Measurements from ENCODE around the gene B3GALT2.

The B3GALT2 gene

GRCh38 chr1:193181985-193182384 lies 4.4 kb downstream of the B3GALT2 start:
- TF ChIP-seq NFIC (IDR thresholded peaks at IDR 0.05): no peak
- TF ChIP-seq, protein P1, sequence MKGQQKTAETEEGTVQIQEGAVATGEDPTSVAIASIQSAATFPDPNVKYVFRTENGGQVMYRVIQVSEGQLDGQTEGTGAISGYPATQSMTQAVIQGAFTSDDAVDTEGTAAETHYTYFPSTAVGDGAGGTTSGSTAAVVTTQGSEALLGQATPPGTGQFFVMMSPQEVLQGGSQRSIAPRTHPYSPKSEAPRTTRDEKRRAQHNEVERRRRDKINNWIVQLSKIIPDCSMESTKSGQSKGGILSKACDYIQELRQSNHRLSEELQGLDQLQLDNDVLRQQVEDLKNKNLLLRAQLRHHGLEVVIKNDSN (IDR thresholded peaks at IDR 0.05): no peak
- TF ChIP-seq YY1 (IDR thresholded peaks at IDR 0.05; ENCODE audit: low read depth): no peak
- no peak for TF ChIP-seq REST (IDR thresholded peaks at IDR 0.05; ENCODE audit: low read depth)
- no peak for TF ChIP-seq TEAD4 (IDR thresholded peaks at IDR 0.05)
- no peak for TF ChIP-seq EP300 (IDR thresholded peaks at IDR 0.05; ENCODE audit: borderline replicate concordance)
- TF ChIP-seq RAD21 (IDR thresholded peaks at IDR 0.05; ENCODE audit: low read depth): no peak

DNA sequence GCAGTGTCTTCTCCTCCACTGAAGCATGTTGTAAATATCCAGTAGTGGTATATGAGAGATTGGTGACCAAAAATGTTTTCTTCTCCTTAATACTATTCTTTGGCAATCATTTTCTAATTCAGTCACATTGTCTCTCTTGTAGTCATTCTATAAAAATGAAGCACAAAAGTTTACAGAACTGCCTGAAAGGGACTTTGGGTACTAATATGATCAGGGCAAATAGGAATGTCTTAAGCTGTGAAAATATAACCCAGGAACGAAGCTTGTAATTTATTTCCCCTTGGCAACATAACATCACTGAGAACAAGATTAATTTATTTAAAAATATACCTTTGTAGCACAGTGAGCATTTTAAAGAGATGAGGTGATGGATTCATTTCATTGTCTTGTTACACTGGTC lies 4.9 kb downstream of the B3GALT2 start:
- TF ChIP-seq YY1 (IDR thresholded peaks at IDR 0.05; ENCODE audit: low read depth) (no peak), EP300 (IDR thresholded peaks at IDR 0.05; ENCODE audit: borderline replicate concordance) (no peak), TAF1 (IDR thresholded peaks at IDR 0.05; ENCODE audit: low read depth) (no peak), FOXM1 (IDR thresholded peaks at IDR 0.05; ENCODE audit: borderline replicate concordance, low read depth) (no peak), TCF12 (IDR thresholded peaks at IDR 0.05; ENCODE audit: low read depth) (no peak), CREB1 (IDR thresholded peaks at IDR 0.05; ENCODE audit: low read depth) (no peak), TEAD4 (IDR thresholded peaks at IDR 0.05) (no peak), ZBTB7A (IDR thresholded peaks at IDR 0.05; ENCODE audit: low read depth) (no peak)
- TF ChIP-seq, protein P1 (IDR thresholded peaks at IDR 0.05): no peak

DNA sequence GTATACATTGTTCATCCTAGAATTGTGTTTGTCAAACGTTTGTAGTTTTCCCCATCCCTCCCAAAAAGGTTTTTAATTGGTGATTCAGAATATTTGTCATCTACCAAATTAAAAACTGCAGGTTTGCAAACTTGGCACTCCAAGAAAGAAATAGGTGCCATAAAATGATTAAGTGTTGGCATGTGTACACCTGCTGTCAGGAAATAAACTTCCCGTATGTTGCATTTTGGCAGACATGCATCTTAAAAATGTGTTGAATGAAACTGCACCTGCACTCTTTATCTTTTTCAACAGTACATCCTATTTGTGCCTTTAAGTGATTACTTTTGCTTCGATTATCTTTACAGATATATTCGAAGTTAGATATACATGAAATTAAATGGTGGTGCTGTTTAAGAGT lies 7.3 kb downstream of the B3GALT2 start:
- no peak for TF ChIP-seq FOXM1 (IDR thresholded peaks at IDR 0.05; ENCODE audit: borderline replicate concordance, low read depth)
- TF ChIP-seq NFIC (IDR thresholded peaks at IDR 0.05): 0 out of 2 replicates have a peak, but pooled peaks have one; percentile 14

DNA sequence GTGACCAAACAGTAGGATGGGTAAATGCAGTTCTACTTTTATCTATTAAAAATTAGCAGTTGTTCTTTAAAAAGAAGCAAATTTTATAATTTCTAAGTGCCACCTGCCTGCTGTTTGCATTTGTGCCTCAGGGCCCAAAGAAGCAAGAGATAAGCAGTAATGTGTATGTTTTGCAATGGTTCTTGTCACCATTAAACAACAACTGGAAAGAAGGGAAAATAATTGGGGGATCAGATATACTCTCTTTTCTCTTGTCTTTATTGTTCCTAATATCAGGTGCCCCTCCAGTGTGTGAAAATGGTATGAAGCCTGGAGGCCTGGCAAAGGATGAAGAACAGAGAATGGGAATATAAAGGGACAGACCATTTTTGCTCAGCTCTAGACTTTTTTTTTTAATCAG lies 9.6 kb downstream of the B3GALT2 start:
- TF ChIP-seq RAD21 (IDR thresholded peaks at IDR 0.05; ENCODE audit: low read depth): no peak
- no peak for TF ChIP-seq TEAD4 (IDR thresholded peaks at IDR 0.05)
- no peak for TF ChIP-seq MAX (IDR thresholded peaks at IDR 0.05)
- no peak for TF ChIP-seq CEBPB (IDR thresholded peaks at IDR 0.05)
- no peak for TF ChIP-seq ZBTB7A (IDR thresholded peaks at IDR 0.05; ENCODE audit: low read depth)
- no peak for TF ChIP-seq CREB1 (IDR thresholded peaks at IDR 0.05; ENCODE audit: low read depth)
- no peak for TF ChIP-seq EP300 (IDR thresholded peaks at IDR 0.05; ENCODE audit: borderline replicate concordance)
- TF ChIP-seq YY1 (IDR thresholded peaks at IDR 0.05; ENCODE audit: low read depth): no peak
- no peak for TF ChIP-seq TCF12 (IDR thresholded peaks at IDR 0.05; ENCODE audit: low read depth)
- TF ChIP-seq TAF1 (IDR thresholded peaks at IDR 0.05; ENCODE audit: low read depth): no peak
- TF ChIP-seq NFIC (IDR thresholded peaks at IDR 0.05): no peak

DNA sequence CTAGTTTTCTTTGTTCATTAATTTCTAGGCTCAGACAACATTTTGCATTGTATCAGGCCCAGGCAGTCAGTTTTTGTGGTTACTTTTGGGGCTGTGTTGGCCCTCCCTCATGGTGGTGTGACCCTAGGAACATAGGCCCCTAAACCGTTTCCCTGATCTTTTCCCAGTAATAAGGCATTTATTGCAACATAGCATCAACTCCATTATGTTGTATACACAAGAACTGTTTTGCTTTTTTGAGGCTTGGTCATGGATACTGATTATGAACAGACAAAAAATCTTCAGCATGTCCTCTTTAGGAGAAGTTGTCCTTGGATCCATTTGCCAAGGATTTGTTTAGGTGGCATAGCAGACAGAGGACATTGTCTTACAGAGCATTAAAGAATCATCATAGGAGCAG lies 10.3 kb downstream of the B3GALT2 start:
- no peak for TF ChIP-seq NFIC (IDR thresholded peaks at IDR 0.05)
- TF ChIP-seq EP300 (IDR thresholded peaks at IDR 0.05; ENCODE audit: borderline replicate concordance): no peak
- TF ChIP-seq EGR1 (IDR thresholded peaks at IDR 0.05): no peak
- no peak for TF ChIP-seq TCF12 (IDR thresholded peaks at IDR 0.05; ENCODE audit: low read depth)
- TF ChIP-seq, protein P1 (IDR thresholded peaks at IDR 0.05): no peak
- TF ChIP-seq TAF1 (IDR thresholded peaks at IDR 0.05; ENCODE audit: low read depth): no peak
- no peak for TF ChIP-seq REST (IDR thresholded peaks at IDR 0.05; ENCODE audit: low read depth)
- no peak for TF ChIP-seq FOXM1 (IDR thresholded peaks at IDR 0.05; ENCODE audit: borderline replicate concordance, low read depth)
- TF ChIP-seq YY1 (IDR thresholded peaks at IDR 0.05; ENCODE audit: low read depth): no peak
- TF ChIP-seq RAD21 (IDR thresholded peaks at IDR 0.05; ENCODE audit: low read depth): no peak
- no peak for TF ChIP-seq CEBPB (IDR thresholded peaks at IDR 0.05)

GRCh38 chr1:193157360-193157759 lies 29.1 kb downstream of the B3GALT2 start:
- TF ChIP-seq REST (IDR thresholded peaks at IDR 0.05; ENCODE audit: low read depth): no peak
- TF ChIP-seq TCF12 (IDR thresholded peaks at IDR 0.05; ENCODE audit: low read depth): no peak
- no peak for TF ChIP-seq FOXM1 (IDR thresholded peaks at IDR 0.05; ENCODE audit: borderline replicate concordance, low read depth)
- TF ChIP-seq TAF1 (IDR thresholded peaks at IDR 0.05; ENCODE audit: low read depth): no peak
- no peak for TF ChIP-seq EGR1 (IDR thresholded peaks at IDR 0.05)
- TF ChIP-seq MAX (IDR thresholded peaks at IDR 0.05): no peak
- no peak for TF ChIP-seq CREB1 (IDR thresholded peaks at IDR 0.05; ENCODE audit: low read depth)
- TF ChIP-seq RAD21 (IDR thresholded peaks at IDR 0.05; ENCODE audit: low read depth): no peak
- TF ChIP-seq NFIC (IDR thresholded peaks at IDR 0.05): no peak
- TF ChIP-seq ZBTB7A (IDR thresholded peaks at IDR 0.05; ENCODE audit: low read depth): no peak
- no peak for TF ChIP-seq TEAD4 (IDR thresholded peaks at IDR 0.05)
- no peak for TF ChIP-seq YY1 (IDR thresholded peaks at IDR 0.05; ENCODE audit: low read depth)
- no peak for TF ChIP-seq CEBPB (IDR thresholded peaks at IDR 0.05)
- TF ChIP-seq, protein P1 (IDR thresholded peaks at IDR 0.05): no peak

Measured in Ishikawa (cell line).